WTC11 (cell line): Measurements from ENCODE around the gene ADAMTS18.
"Not testable (repeated sequence)": the region's sequence is repeated elsewhere in the genome, so short reads cannot be mapped to it uniquely, and the experiment has no call there.

Experiments
- CREB1 ChIP-seq: sonication (generic); formaldehyde crosslinking; IDR thresholded peaks from 2 replicates; pipeline ENCODE4 v1.8.0; 2023; ENCODE audit warnings: mild to moderate bottlenecking, missing genetic modification reagents
- FOXP1 ChIP-seq: sonication (generic); formaldehyde crosslinking; IDR thresholded peaks from 2 replicates; pipeline ENCODE4 v1.8.0; 2022; ENCODE audit warnings: missing genetic modification reagents, mild to moderate bottlenecking, moderate library complexity, borderline replicate concordance
- TCF7 ChIP-seq: sonication (generic); formaldehyde crosslinking; IDR thresholded peaks from 2 replicates; pipeline ENCODE4 v1.8.0; 2022; ENCODE audit warnings: mild to moderate bottlenecking, low read depth, missing genetic modification reagents, moderate library complexity
- TEAD1 ChIP-seq: sonication (generic); formaldehyde crosslinking; IDR thresholded peaks from 2 replicates; pipeline ENCODE4 v1.8.0; 2022; ENCODE audit warnings: mild to moderate bottlenecking, missing genetic modification reagents
- TF ChIP-seq, protein P1 (sequence below): fragments of 200-600 bp; IDR thresholded peaks from 2 replicates; pipeline ENCODE4 v1.8.0; 2022; ENCODE audit warnings: antibody characterized with exemption

DNA sequence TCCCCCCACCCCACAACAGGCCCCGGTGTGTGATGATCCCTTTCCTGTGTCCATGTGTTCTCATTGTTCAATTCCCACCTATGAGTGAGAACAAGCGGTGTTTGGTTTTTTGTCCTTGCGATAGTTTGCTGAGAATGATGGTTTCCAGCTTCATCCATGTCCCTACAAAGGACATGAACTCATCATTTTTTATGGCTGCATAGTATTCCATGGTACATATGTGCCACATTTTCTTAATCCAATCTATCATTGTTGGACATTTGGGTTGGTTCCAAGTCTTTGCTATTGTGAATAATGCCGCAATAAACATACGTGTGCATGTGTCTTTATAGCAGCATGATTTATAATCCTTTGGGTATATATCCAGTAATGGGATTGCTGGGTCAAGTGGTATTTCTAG lies 28.8 kb upstream of the ADAMTS18 start:
- TF ChIP-seq, protein P1, sequence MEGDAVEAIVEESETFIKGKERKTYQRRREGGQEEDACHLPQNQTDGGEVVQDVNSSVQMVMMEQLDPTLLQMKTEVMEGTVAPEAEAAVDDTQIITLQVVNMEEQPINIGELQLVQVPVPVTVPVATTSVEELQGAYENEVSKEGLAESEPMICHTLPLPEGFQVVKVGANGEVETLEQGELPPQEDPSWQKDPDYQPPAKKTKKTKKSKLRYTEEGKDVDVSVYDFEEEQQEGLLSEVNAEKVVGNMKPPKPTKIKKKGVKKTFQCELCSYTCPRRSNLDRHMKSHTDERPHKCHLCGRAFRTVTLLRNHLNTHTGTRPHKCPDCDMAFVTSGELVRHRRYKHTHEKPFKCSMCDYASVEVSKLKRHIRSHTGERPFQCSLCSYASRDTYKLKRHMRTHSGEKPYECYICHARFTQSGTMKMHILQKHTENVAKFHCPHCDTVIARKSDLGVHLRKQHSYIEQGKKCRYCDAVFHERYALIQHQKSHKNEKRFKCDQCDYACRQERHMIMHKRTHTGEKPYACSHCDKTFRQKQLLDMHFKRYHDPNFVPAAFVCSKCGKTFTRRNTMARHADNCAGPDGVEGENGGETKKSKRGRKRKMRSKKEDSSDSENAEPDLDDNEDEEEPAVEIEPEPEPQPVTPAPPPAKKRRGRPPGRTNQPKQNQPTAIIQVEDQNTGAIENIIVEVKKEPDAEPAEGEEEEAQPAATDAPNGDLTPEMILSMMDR, result not testable (repeated sequence)
- TF ChIP-seq FOXP1 (CRISPR knock-in tag); TEAD1 (CRISPR knock-in tag); CREB1; TCF7: not testable (repeated sequence)
